K562 (cell line): ENCODE measurements around the gene S100A4. TPM values are rescaled to one million over a fixed set of nuclear protein-coding genes. Genes with fewer than 3 reads are reported as not detected.
A peak's percentile ranks its signal among the peaks of the same experiment; 100 is the strongest.

Experiments
- BHLHE40 ChIP-seq: IDR thresholded peaks from 2 replicates; pipeline ENCODE4 v1.6.1; 2011; ENCODE audit warnings: low read length, improper control_type of control experiment
- DACH1 ChIP-seq: fragments of 450-650 bp; IDR thresholded peaks from 2 replicates; pipeline ENCODE4 v1.6.1; 2018; ENCODE audit not compliant: partially characterized antibody
- DIDO1 ChIP-seq: fragments of 450-650 bp; IDR thresholded peaks from 2 replicates; pipeline ENCODE4 v1.6.1; 2016; ENCODE audit warnings: low read depth, missing biosample characterization, missing genetic modification characterization
- FOS ChIP-seq: IDR thresholded peaks from 3 replicates; pipeline ENCODE4 v1.6.1; 2011; ENCODE audit not compliant: insufficient read length; ENCODE audit errors: extremely low read depth
- MAFK ChIP-seq: IDR thresholded peaks from 2 replicates; pipeline ENCODE4 v1.6.1; 2011; ENCODE audit warnings: low read length, improper control_type of control experiment
- MCM2 ChIP-seq: fragments of 450-650 bp; IDR thresholded peaks from 2 replicates; pipeline ENCODE4 v1.6.1; 2017; ENCODE audit warnings: low read depth, mild to moderate bottlenecking
- NFE2 ChIP-seq: IDR thresholded peaks from 2 replicates; pipeline ENCODE4 v1.6.1; 2014; ENCODE audit warnings: antibody characterized with exemption, low read depth
- NUFIP1 ChIP-seq: fragments of 450-650 bp; IDR thresholded peaks from 2 replicates; pipeline ENCODE4 v1.6.1; 2018; ENCODE audit not compliant: partially characterized antibody
- PHF8 ChIP-seq: fragments of 200-600 bp; sonication (generic); IDR thresholded peaks from 2 replicates; pipeline ENCODE4 v1.6.1; 2012; ENCODE audit warnings: mixed run types, mild to moderate bottlenecking, inconsistent platforms, low read length, moderate library complexity, borderline replicate concordance
- TOE1 ChIP-seq, 2 experiments: fragments of 450-650 bp in 1 of 2; sonication (generic) in 1 of 2; formaldehyde crosslinking in 1 of 2; IDR thresholded peaks; 2 replicates each; pipeline versions ENCODE4 v1.7.1 to v1.8.0; 2016 to 2022; ENCODE audit warnings: borderline replicate concordance in 2 of 2, mild to moderate bottlenecking in 2 of 2, antibody characterized with exemption in 1 of 2, inconsistent platforms in 1 of 2, low read depth in 1 of 2, missing genetic modification reagents in 1 of 2, moderate library complexity in 1 of 2
- YBX1 ChIP-seq: fragments of 450-650 bp; IDR thresholded peaks from 2 replicates; pipeline ENCODE4 v1.7.1; 2016; ENCODE audit warnings: mild to moderate bottlenecking
- ZNF184 ChIP-seq: sonication (generic); formaldehyde crosslinking; IDR thresholded peaks from 2 replicates; pipeline ENCODE4 v1.5.0; 2020; ENCODE audit warnings: missing genetic modification reagents
- ZNF347 ChIP-seq: fragments of 450-650 bp; formaldehyde crosslinking; IDR thresholded peaks from 2 replicates; pipeline ENCODE4 v1.4.0; 2020; ENCODE audit warnings: low read depth, mild to moderate bottlenecking, moderate library complexity
- polyA plus RNA-seq, 8 experiments: library from polyadenylated mRNA; depleted of rRNA in 4 of 8; stranded (reverse) in 5 of 8; unstranded in 3 of 8; fragments of >200 nt; fragmentation: Nextera tagmentation in 2 of 8; fragmentation: Illumina TruSeq in 1 of 8; extraction: Ambion mirVana in 2 of 8; extraction: Trizol in 1 of 8; gene quantifications; 2 replicates each; pipeline versions ENCODE4 v1.2.1 to v1.2.3, GENCODE V29; 2011 to 2014; ENCODE audit warnings: inconsistent platforms in 1 of 8, missing spikeins in 1 of 8
- total RNA-seq, 7 experiments: library from RNA; depleted of rRNA in 6 of 7; stranded (reverse); fragments of >200 nt in 6 of 7; fragmentation: Illumina TruSeq in 2 of 7; extraction: Trizol in 2 of 7; gene quantifications; 2 replicates each; pipeline versions ENCODE4 v1.2.1 to v1.2.3, GENCODE V29; 2011 to 2021; ENCODE audit warnings: low replicate concordance in 1 of 7
- TF ChIP-seq, protein P1 (sequence below): sonication (generic); formaldehyde crosslinking; IDR thresholded peaks from 2 replicates; pipeline ENCODE4 v1.8.0; 2022; ENCODE audit warnings: mild to moderate bottlenecking, missing genetic modification reagents
- TF ChIP-seq, protein P2 (sequence below): fragments of 250-450 bp; sonication (Bioruptor Pico); IDR thresholded peaks from 2 replicates; pipeline ENCODE4 v1.8.0; 2021; ENCODE audit warnings: moderate library complexity, mild to moderate bottlenecking, inconsistent platforms
- TF ChIP-seq, protein P3 (sequence below): sonication (generic); formaldehyde crosslinking; IDR thresholded peaks from 2 replicates; pipeline ENCODE4 v1.8.1; 2023; ENCODE audit warnings: missing genetic modification reagents, mild to moderate bottlenecking, borderline replicate concordance
- TF ChIP-seq, protein P4 (sequence below): fragments of 250-450 bp; sonication (Bioruptor Pico); IDR thresholded peaks from 2 replicates; pipeline ENCODE4 v1.5.0; 2021

S100A4 gene
- total and polyA plus RNA-seq, 9 of the 15 experiments (the other 6 are each of a cell fraction or from before 2014, with no cell fraction given), result 3.7 to 20.1 (median 11.2) TPM

DNA sequence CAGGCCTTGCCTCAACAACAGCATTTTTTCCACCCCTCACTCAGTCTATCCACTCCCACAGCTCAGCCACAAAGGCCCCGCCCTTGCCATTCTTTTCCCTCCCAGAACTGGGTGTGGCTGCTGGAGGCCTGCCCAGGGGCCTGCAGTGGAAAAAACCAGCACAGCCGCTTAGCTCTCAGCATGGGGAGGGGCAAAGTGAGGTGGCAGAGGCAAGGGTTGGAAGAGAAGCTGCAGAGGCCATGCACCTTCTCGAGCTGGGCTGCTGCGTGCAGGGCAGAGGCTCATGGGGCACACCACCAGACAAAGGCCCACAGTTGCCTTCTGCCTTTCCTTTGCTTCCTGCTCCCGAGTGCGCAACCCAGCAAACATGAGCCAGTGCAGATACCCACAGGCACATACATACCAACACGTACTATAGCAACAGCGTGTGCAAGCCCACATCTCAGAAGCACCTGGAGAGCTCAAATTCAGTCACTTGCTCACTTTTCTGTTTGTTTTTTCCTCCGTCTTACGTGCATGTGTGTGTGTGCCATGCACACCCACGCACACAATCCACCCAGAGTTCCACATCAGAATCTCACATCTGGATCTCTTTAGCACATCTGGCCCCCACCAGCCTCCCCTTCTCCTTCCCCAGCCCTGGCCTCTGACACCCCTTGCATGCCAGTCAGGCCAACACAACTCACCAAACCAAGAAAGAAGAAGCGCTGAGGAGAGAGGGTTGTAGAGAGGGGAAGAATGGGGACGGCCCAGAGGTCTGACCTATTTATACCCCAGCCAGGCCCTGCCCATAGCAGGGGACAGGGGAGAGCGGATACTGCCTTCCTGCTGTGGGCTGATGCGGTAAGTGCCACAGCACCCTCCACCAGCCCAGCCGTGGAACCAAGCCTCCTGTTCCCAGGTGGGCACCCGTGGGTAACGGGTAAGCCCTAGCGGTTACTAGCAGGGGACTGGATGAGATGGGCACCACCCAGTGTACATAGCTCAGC is at the start of gene S100A4 (continued):
- TF ChIP-seq, protein P1, sequence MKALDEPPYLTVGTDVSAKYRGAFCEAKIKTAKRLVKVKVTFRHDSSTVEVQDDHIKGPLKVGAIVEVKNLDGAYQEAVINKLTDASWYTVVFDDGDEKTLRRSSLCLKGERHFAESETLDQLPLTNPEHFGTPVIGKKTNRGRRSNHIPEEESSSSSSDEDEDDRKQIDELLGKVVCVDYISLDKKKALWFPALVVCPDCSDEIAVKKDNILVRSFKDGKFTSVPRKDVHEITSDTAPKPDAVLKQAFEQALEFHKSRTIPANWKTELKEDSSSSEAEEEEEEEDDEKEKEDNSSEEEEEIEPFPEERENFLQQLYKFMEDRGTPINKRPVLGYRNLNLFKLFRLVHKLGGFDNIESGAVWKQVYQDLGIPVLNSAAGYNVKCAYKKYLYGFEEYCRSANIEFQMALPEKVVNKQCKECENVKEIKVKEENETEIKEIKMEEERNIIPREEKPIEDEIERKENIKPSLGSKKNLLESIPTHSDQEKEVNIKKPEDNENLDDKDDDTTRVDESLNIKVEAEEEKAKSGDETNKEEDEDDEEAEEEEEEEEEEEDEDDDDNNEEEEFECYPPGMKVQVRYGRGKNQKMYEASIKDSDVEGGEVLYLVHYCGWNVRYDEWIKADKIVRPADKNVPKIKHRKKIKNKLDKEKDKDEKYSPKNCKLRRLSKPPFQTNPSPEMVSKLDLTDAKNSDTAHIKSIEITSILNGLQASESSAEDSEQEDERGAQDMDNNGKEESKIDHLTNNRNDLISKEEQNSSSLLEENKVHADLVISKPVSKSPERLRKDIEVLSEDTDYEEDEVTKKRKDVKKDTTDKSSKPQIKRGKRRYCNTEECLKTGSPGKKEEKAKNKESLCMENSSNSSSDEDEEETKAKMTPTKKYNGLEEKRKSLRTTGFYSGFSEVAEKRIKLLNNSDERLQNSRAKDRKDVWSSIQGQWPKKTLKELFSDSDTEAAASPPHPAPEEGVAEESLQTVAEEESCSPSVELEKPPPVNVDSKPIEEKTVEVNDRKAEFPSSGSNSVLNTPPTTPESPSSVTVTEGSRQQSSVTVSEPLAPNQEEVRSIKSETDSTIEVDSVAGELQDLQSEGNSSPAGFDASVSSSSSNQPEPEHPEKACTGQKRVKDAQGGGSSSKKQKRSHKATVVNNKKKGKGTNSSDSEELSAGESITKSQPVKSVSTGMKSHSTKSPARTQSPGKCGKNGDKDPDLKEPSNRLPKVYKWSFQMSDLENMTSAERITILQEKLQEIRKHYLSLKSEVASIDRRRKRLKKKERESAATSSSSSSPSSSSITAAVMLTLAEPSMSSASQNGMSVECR (CRISPR knock-in tag), result no peak
- TF ChIP-seq MCM2, result no peak
- TF ChIP-seq ZNF184, result no peak
- TF ChIP-seq PHF8, result peak; percentile 48; the same call in 1 of the 2 replicates
- no peak for TF ChIP-seq YBX1
- TF ChIP-seq, protein P2, sequence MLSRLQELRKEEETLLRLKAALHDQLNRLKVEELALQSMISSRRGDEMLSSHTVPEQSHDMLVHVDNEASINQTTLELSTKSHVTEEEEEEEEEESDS (CRISPR knock-in tag), result no peak
- TF ChIP-seq ZNF347 (CRISPR knock-in tag), result no peak
- no peak for TF ChIP-seq DIDO1 (tag)
- no peak for TF ChIP-seq FOS
- 0 out of 2 replicates have a peak, but pooled peaks have one; percentile 10 for TF ChIP-seq NFE2
- no peak for TF ChIP-seq TOE1 (IDR thresholded peaks at IDR 0.05; ENCODE audit: borderline replicate concordance)
- TF ChIP-seq TOE1 (CRISPR knock-in tag; IDR thresholded peaks at IDR 0.05; ENCODE audit: borderline replicate concordance, low read depth), result no peak
- no peak for TF ChIP-seq NUFIP1
- TF ChIP-seq MAFK, result no peak
- TF ChIP-seq, protein P3, sequence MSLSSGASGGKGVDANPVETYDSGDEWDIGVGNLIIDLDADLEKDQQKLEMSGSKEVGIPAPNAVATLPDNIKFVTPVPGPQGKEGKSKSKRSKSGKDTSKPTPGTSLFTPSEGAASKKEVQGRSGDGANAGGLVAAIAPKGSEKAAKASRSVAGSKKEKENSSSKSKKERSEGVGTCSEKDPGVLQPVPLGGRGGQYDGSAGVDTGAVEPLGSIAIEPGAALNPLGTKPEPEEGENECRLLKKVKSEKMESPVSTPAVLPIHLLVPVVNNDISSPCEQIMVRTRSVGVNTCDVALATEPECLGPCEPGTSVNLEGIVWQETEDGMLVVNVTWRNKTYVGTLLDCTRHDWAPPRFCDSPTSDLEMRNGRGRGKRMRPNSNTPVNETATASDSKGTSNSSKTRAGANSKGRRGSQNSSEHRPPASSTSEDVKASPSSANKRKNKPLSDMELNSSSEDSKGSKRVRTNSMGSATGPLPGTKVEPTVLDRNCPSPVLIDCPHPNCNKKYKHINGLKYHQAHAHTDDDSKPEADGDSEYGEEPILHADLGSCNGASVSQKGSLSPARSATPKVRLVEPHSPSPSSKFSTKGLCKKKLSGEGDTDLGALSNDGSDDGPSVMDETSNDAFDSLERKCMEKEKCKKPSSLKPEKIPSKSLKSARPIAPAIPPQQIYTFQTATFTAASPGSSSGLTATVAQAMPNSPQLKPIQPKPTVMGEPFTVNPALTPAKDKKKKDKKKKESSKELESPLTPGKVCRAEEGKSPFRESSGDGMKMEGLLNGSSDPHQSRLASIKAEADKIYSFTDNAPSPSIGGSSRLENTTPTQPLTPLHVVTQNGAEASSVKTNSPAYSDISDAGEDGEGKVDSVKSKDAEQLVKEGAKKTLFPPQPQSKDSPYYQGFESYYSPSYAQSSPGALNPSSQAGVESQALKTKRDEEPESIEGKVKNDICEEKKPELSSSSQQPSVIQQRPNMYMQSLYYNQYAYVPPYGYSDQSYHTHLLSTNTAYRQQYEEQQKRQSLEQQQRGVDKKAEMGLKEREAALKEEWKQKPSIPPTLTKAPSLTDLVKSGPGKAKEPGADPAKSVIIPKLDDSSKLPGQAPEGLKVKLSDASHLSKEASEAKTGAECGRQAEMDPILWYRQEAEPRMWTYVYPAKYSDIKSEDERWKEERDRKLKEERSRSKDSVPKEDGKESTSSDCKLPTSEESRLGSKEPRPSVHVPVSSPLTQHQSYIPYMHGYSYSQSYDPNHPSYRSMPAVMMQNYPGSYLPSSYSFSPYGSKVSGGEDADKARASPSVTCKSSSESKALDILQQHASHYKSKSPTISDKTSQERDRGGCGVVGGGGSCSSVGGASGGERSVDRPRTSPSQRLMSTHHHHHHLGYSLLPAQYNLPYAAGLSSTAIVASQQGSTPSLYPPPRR (CRISPR knock-in tag), result no peak
- TF ChIP-seq DACH1, result no peak
- TF ChIP-seq, protein P4, sequence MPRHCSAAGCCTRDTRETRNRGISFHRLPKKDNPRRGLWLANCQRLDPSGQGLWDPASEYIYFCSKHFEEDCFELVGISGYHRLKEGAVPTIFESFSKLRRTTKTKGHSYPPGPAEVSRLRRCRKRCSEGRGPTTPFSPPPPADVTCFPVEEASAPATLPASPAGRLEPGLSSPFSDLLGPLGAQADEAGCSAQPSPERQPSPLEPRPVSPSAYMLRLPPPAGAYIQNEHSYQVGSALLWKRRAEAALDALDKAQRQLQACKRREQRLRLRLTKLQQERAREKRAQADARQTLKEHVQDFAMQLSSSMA (CRISPR knock-in tag), result no peak
- TF ChIP-seq BHLHE40, result no peak
